HCT116 (cell line): ENCODE results near the gene ITIH6. TPM values are rescaled to one million over a fixed set of nuclear protein-coding genes. Genes with fewer than 3 reads are reported as not detected.

ENCODE experiments used
- ATAC-seq: fragments of 200-7000 bp; cut with Tn5 transposase; 2 replicates; pipeline ENCODE4 v1.9.1; 2020; ENCODE audit warnings: mild to moderate bottlenecking, moderate library complexity
- BruUV-seq: library from RNA; stranded (reverse); fragments of 400-500 nt; replicated peaks from 2 replicates; lab custom pipeline; 2021; lab: Mats Ljungman, UMichigan
- CTCF ChIA-PET: fragments of 300-600 bp; sonication (Branson Sonifier 250); formaldehyde crosslinking; loops from one replicate; lab custom pipeline; 2021; ENCODE audit warnings: antibody characterized with exemption; lab: Charles Lee
- POLR2A ChIA-PET: fragments of 300-600, 350-600 bp; sonication (Branson Sonifier 250); formaldehyde crosslinking; loops from one replicate; lab custom pipeline; 2021; ENCODE audit warnings: antibody characterized with exemption; lab: Charles Lee
- RAD21 ChIA-PET, 2 experiments: fragments of 300-600 bp; sonication (Branson Sonifier 250); formaldehyde crosslinking; loops; one replicate each; lab custom pipeline; 2023; ENCODE audit warnings: low total read pairs in 2 of 2; ENCODE audit not compliant: uncharacterized antibody in 2 of 2, unreplicated experiment in 2 of 2, low non-redundant PET in 1 of 2; lab: Charles Lee
- DNase-seq: peaks from one replicate; pipeline ENCODE4 v3.0.0-alpha.2; 2010; ENCODE audit warnings: low read depth, low spot score
- H2AFZ ChIP-seq: fragments of 200-600 bp; shearing (Covaris generic), sonication (generic); 2 replicates; pipeline ENCODE4 v1.6.1; 2017; ENCODE audit warnings: low read depth, mixed run types, mixed read lengths, antibody characterized with exemption, low read length; ENCODE audit not compliant: poor library complexity, severe bottlenecking
- H3K27ac ChIP-seq: 2 replicates; pipeline ENCODE4 v1.5.1; 2012; ENCODE audit warnings: low read depth, low read length
- H3K27me3 ChIP-seq: fragments of 200-600 bp; sonication (generic); 2 replicates; pipeline ENCODE4 v1.6.1; 2016; ENCODE audit warnings: mixed run types, low read length, mixed read lengths; ENCODE audit not compliant: insufficient read depth
- H3K36me3 ChIP-seq, 2 experiments: fragments of 200-500 bp in 1 of 2; fragments of 200-600 bp in 1 of 2; sonication (Bioruptor generic) in 1 of 2; sonication (generic) in 1 of 2; 2 replicates each; pipeline versions ENCODE4 v1.5.1 to v1.6.1; 2014 to 2016; ENCODE audit warnings: low read length in 2 of 2, inconsistent platforms in 1 of 2, mixed read lengths in 1 of 2, mixed run types in 1 of 2; ENCODE audit not compliant: insufficient read depth in 2 of 2, control insufficient read depth in 1 of 2
- H3K4me1 ChIP-seq, 2 experiments: fragments of 200-600 bp in 1 of 2; sonication (generic) in 1 of 2; 2 replicates each; pipeline versions ENCODE4 v1.5.1 to v1.6.1; 2012 to 2017; ENCODE audit warnings: low read length in 2 of 2, inconsistent platforms in 1 of 2, mild to moderate bottlenecking in 1 of 2, mixed read lengths in 1 of 2, mixed run types in 1 of 2, moderate library complexity in 1 of 2; ENCODE audit not compliant: insufficient read depth in 2 of 2, control insufficient read depth in 1 of 2
- H3K4me2 ChIP-seq: fragments of 200-600 bp; sonication (generic); 2 replicates; pipeline ENCODE4 v1.6.1; 2017; ENCODE audit warnings: mixed run types, low read length, mixed read lengths
- H3K4me3 ChIP-seq, 2 experiments: fragments of 200-600 bp in 1 of 2; sonication (generic) in 1 of 2; replicated peaks in 1 of 2; 2 replicates each; pipeline ENCODE4 v1.5.1; 2011 to 2016; ENCODE audit warnings: low read length in 2 of 2, control low read depth in 1 of 2, low read depth in 1 of 2, mild to moderate bottlenecking in 1 of 2, mixed read lengths in 1 of 2, mixed run types in 1 of 2
- H3K79me2 ChIP-seq: fragments of 200-600 bp; sonication (generic); 2 replicates; pipeline ENCODE4 v1.6.1; 2017; ENCODE audit warnings: mild to moderate bottlenecking, mixed run types, low read length, moderate library complexity, mixed read lengths; ENCODE audit not compliant: insufficient read depth
- H3K9ac ChIP-seq: fragments of 200-600 bp; sonication (generic); 2 replicates; pipeline ENCODE4 v1.6.1; 2016; ENCODE audit warnings: low read length, mixed read lengths
- H3K9me2 ChIP-seq: fragments of 200-600 bp; sonication (generic), shearing (Covaris generic); 2 replicates; pipeline ENCODE4 v1.6.1; 2017; ENCODE audit warnings: mixed run types, mild to moderate bottlenecking, moderate library complexity; ENCODE audit not compliant: insufficient read depth
- H3K9me3 ChIP-seq, 2 experiments: fragments of 200-500 bp in 1 of 2; fragments of 200-600 bp in 1 of 2; sonication (Bioruptor generic) in 1 of 2; sonication (generic) in 1 of 2; 2 replicates each; pipeline ENCODE4 v1.6.1; 2014 to 2017; ENCODE audit warnings: low read length in 2 of 2, mixed read lengths in 2 of 2, inconsistent platforms in 1 of 2, low read depth in 1 of 2, mild to moderate bottlenecking in 1 of 2, mixed run types in 1 of 2, moderate library complexity in 1 of 2; ENCODE audit not compliant: control insufficient read depth in 1 of 2, insufficient read depth in 1 of 2
- H4K20me1 ChIP-seq: fragments of 200-600 bp; sonication (generic), shearing (Covaris generic); 2 replicates; pipeline ENCODE4 v1.6.1; 2017; ENCODE audit warnings: mixed run types, mild to moderate bottlenecking, moderate library complexity; ENCODE audit not compliant: insufficient read depth
- ELF1 ChIP-seq: IDR thresholded peaks from 2 replicates; pipeline ENCODE4 v1.6.1; 2012; ENCODE audit warnings: low read depth, borderline replicate concordance
- EZH2 ChIP-seq: fragments of 200-600 bp; sonication (generic); IDR thresholded peaks from 2 replicates; pipeline ENCODE4 v1.6.1; 2017; ENCODE audit warnings: antibody characterized with exemption, mixed run types
- FOSL1 ChIP-seq: IDR thresholded peaks from 2 replicates; pipeline ENCODE4 v1.6.1; 2012; ENCODE audit warnings: low read depth
- POLR2A ChIP-seq: IDR thresholded peaks from 2 replicates; pipeline ENCODE4 v1.7.0; 2011; ENCODE audit warnings: borderline replicate concordance; ENCODE audit not compliant: insufficient read depth, insufficient read length; ENCODE audit errors: extremely low read depth
- SRF ChIP-seq: IDR thresholded peaks from 2 replicates; pipeline ENCODE4 v1.6.1; 2012; ENCODE audit warnings: low read depth
- ZFX ChIP-seq: fragments of 450-650 bp; IDR thresholded peaks from 2 replicates; pipeline ENCODE4 v1.6.1; 2017
- intact Hi-C: fragments of 100-400 bp; cut with micrococcal nuclease; formaldehyde crosslinking; loops from 2 replicates; pipeline ENCODE4 v1.10.0; 2022
- total RNA-seq: library from RNA; stranded (reverse); gene quantifications from one replicate; pipeline ENCODE4 v1.2.1, GENCODE V29; 2021; ENCODE audit not compliant: unreplicated experiment
- TF ChIP-seq, protein P1 (sequence below): IDR thresholded peaks from 2 replicates; pipeline ENCODE4 v1.6.1; 2011; ENCODE audit warnings: mild to moderate bottlenecking, low read length, moderate library complexity; ENCODE audit not compliant: insufficient replicate concordance; ENCODE audit errors: extremely low read depth
- TF ChIP-seq, protein P2 (sequence below): IDR thresholded peaks from 2 replicates; pipeline ENCODE4 v1.6.1; 2012

Gene ITIH6
- total RNA-seq, 1 experiment from 2014 or later = not detected

DNA sequence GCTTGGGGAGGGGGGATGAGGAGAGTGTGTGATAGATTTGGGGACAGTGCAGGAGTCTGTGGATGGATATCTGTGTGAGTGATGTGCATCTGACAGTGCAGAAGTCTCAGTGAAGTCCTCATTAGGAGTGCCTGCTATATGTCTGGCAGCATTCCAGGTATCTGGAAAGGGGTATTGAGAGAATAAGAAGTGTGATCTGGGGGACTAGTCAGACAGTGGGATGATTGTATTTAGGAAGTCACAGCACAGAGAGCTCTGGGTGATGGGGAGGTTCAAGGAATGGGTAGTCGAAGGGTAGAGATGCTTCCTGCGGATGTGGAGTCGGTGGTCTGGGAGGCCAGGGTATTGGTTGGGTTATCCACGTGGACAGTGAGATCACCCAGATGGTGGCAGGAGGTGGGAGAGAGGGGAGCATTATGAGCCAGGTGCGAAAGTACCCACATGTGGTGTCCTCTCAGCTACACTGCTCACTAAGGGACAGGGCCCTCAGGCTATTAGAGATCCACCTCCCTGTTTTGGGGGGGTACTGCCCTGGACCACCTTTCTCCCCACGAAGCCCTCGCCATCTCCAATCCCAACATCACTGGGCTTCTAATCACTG is 19.3 kb upstream of the ITIH6 start:
- no TSS peak for BruUV-seq
- H3K79me2 ChIP-seq = no peaks in the 10 kb centered on the region
- no peaks in the 10 kb centered on the region for H3K27me3 ChIP-seq
- H3K9me3 ChIP-seq = no peaks in the 10 kb centered on the region
- CTCF ChIA-PET = no interaction called here
- H3K36me3 ChIP-seq = no peaks in the 10 kb centered on the region
- H3K9ac ChIP-seq = no peak overlapping the region
- H2AFZ ChIP-seq = no peak overlapping the region
- no peaks in the 10 kb centered on the region for H3K9me2 ChIP-seq
- H3K4me2 ChIP-seq = no peak overlapping the region
- POLR2A ChIA-PET = no interaction called here
- intact Hi-C loops = no loop called here
- ATAC-seq = no peak
- no peak overlapping the region for H3K27ac ChIP-seq
- H3K4me1 ChIP-seq = no peaks in the 10 kb centered on the region
- DNase-seq = no peak
- no peaks in the 10 kb centered on the region for H4K20me1 ChIP-seq
- RAD21 ChIA-PET = no interaction called here
- no peak overlapping the region for H3K4me3 ChIP-seq
- no peak for TF ChIP-seq FOSL1
- TF ChIP-seq EZH2 = no peak
- TF ChIP-seq SRF = no peak
- no peak for TF ChIP-seq ELF1
- TF ChIP-seq, protein P1, sequence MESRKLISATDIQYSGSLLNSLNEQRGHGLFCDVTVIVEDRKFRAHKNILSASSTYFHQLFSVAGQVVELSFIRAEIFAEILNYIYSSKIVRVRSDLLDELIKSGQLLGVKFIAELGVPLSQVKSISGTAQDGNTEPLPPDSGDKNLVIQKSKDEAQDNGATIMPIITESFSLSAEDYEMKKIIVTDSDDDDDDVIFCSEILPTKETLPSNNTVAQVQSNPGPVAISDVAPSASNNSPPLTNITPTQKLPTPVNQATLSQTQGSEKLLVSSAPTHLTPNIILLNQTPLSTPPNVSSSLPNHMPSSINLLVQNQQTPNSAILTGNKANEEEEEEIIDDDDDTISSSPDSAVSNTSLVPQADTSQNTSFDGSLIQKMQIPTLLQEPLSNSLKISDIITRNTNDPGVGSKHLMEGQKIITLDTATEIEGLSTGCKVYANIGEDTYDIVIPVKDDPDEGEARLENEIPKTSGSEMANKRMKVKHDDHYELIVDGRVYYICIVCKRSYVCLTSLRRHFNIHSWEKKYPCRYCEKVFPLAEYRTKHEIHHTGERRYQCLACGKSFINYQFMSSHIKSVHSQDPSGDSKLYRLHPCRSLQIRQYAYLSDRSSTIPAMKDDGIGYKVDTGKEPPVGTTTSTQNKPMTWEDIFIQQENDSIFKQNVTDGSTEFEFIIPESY = no peak
- no peak for TF ChIP-seq ZFX
- TF ChIP-seq, protein P2, sequence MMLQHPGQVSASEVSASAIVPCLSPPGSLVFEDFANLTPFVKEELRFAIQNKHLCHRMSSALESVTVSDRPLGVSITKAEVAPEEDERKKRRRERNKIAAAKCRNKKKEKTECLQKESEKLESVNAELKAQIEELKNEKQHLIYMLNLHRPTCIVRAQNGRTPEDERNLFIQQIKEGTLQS = no peak

DNA sequence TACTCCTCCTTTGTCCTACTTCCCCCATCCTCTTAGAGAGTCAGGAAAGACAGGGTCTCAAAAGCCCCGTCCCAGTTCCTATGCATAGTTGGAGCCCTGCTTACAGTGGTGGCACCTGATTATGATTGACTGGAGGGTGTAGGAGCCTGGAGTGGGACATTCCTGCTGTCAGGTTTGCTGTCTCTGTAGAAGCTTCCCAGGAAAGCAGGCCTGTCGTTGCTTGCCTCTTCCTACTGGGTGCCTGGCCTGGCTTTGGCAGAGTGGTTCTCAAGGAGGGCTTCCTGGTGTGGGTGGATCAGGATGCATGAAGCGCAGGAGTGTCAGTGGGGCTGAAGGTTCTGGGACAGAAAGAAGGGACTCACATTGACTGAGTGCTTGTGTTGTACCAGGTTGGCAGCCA is 14.3 kb upstream of the ITIH6 start:
- ChIA-PET POLR2A (no interaction called here), CTCF (no interaction called here), RAD21 (no interaction called here)
- no peaks in the 10 kb centered on the region for H3K9me3 ChIP-seq
- H3K9ac ChIP-seq = no peak overlapping the region
- H3K27ac ChIP-seq = no peak overlapping the region
- no peak overlapping the region for H3K4me3 ChIP-seq
- no peaks in the 10 kb centered on the region for H3K9me2 ChIP-seq
- peaks cover 0 to 18% of the 10 kb centered on the region in 2 experiments; a peak in 2 of 4 replicates for H3K4me1 ChIP-seq
- intact Hi-C loops = no loop called here
- no peak for TF ChIP-seq FOSL1
- TF ChIP-seq POLR2A = no peak
- no peaks in the 10 kb centered on the region for H3K79me2 ChIP-seq
- H2AFZ ChIP-seq = no peak overlapping the region
- no TSS peak for BruUV-seq
- H3K4me2 ChIP-seq = no peak overlapping the region
- H3K27me3 ChIP-seq = no peaks in the 10 kb centered on the region
- no peaks in the 10 kb centered on the region for H4K20me1 ChIP-seq
- ATAC-seq = no peak
- no peaks in the 10 kb centered on the region; a peak in 1 of 4 replicates for H3K36me3 ChIP-seq
- DNase-seq = no peak
